SJSA1 (cell line): ENCODE data around the gene HSPG2. TPM values are rescaled to one million over a fixed set of nuclear protein-coding genes. Genes with fewer than 3 reads are reported as not detected.
"Not testable (repeated sequence)": the region's sequence is repeated elsewhere in the genome, so short reads cannot be mapped to it uniquely, and the experiment has no call there.

Experiments used
- DNase-seq, 2 experiments: peaks; one replicate each; pipeline ENCODE4 v3.0.0-alpha.2; 2015 to 2020; ENCODE audit warnings: low spot score in 2 of 2, low read depth in 1 of 2
- H3K27ac ChIP-seq: fragments of 250-450 bp; sonication (Bioruptor Pico); 2 replicates; pipeline ENCODE4 v1.5.1; 2020; ENCODE audit warnings: mild to moderate bottlenecking, moderate library complexity
- H3K27me3 ChIP-seq: fragments of 250-450 bp; sonication (Bioruptor Pico); replicated peaks from 2 replicates; pipeline ENCODE4 v1.5.1; 2020; ENCODE audit warnings: mild to moderate bottlenecking, moderate library complexity
- H3K36me3 ChIP-seq: fragments of 250-450 bp; sonication (Bioruptor Pico); 2 replicates; pipeline ENCODE4 v1.5.1; 2020; ENCODE audit warnings: mild to moderate bottlenecking
- H3K4me1 ChIP-seq: fragments of 250-450 bp; sonication (Bioruptor Pico); replicated peaks from 2 replicates; pipeline ENCODE4 v1.6.1; 2021; ENCODE audit warnings: mild to moderate bottlenecking
- H3K4me3 ChIP-seq: fragments of 250-450 bp; sonication (Bioruptor Pico); 2 replicates; pipeline ENCODE4 v1.5.1; 2020; ENCODE audit warnings: mild to moderate bottlenecking
- H3K9me3 ChIP-seq: fragments of 250-450 bp; sonication (Bioruptor Pico); replicated peaks from 2 replicates; pipeline ENCODE4 v1.5.1; 2020; ENCODE audit warnings: mild to moderate bottlenecking
- total RNA-seq: library from RNA; depleted of rRNA; stranded (reverse); fragments of >200 nt; shearing (Covaris generic); gene quantifications from 2 replicates; pipeline ENCODE4 v1.2.3, GENCODE V29; 2014

Gene HSPG2
- total RNA-seq, 1 experiment from 2014 or later: 62.3 TPM

DNA sequence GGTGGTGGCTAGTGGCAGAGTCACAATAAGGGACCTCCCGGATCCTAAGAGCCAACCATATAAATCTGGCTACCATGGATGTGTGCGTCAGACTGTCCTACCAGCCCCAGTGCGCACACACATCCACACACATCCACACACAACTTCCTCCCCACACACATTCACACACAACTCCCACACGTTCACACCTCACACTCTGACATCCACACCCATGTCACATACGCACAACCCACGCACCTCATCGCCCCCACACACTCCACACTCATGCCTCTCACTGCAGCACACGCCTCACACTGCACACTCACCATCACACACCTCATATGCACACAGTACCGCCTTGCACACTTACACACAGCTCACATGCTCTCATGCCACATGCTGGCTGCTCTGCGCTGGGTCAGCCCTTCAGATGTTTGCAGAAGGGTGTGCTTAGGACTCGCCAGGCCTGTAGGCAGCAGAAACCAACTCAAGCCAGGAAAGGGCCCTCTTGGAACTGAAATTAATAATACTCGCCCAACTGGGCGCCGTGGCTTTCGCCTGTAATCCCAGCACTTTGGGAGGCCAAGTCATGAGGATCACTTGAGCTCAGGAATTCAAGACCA is 122.0 kb downstream of the HSPG2 start:
- Histone ChIP-seq H3K36me3 (peaks cover 3% of the 10 kb centered on the region; the same call in 1 of the 2 replicates), H3K27me3 (no peaks in the 10 kb centered on the region), H3K27ac (no peak overlapping the region), H3K4me3 (no peak overlapping the region), H3K9me3 (no peaks in the 10 kb centered on the region), H3K4me1 (no peaks in the 10 kb centered on the region)
- DNase-seq: no peak

DNA sequence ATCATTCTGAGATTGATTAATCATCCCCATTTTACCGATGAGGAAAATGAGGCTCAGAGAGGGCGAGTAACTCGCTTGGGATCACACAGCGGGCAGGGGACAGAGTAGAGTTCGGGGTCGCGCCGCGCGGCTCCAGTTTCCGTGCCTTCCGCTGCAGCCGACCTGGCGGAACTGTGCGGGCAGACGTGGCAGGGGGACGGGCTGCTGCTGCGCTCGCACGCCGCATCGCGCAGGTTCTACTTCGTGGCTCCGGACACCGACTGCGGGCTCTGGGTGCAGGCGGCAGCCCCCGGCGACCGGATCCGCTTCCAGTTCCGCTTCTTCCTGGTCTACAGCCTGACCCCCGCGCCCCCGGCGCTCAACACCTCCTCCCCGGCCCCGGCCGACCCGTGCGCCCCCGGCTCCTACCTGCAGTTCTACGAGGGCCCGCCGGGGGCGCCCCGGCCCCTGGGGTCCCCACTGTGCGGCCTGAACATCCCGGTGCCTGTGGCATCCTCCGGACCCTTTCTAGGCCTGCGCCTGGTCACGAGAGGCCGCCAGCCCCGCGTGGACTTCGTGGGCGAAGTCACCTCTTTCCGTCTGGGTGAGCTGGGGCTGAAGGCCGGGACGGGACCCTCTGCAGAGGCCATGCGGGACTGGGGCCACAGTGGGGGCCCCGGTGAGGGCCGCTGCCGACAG is 122.7 kb downstream of the HSPG2 start:
- H3K4me3 ChIP-seq: no peak overlapping the region
- no peaks in the 10 kb centered on the region for H3K9me3 ChIP-seq
- no peak for DNase-seq
- H3K27me3 ChIP-seq: no peaks in the 10 kb centered on the region
- no peaks in the 10 kb centered on the region for H3K4me1 ChIP-seq
- no peak overlapping the region for H3K27ac ChIP-seq
- peaks cover 3% of the 10 kb centered on the region; the same call in 1 of the 2 replicates for H3K36me3 ChIP-seq

DNA sequence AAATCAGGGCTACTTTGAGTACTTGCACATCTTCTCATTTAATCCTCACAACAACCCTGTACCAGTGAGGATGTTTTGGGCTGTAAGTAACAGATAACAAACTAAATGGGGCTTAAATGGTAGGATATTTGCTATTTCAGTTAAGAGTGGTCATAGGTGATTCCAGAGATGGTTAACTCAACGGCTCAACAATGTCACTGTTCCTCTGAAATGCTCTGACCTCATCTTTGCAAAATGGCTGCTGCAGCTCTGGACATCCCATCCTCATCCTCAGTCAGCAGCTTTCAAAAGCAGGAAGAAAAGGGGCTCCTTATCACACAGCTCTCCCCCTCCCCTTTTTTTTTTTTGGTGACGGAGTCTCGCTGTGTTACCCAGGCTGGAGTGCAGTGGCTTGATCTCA is 123.6 kb downstream of the HSPG2 start:
- Histone ChIP-seq H3K27ac (no peak overlapping the region), H3K27me3 (no peaks in the 10 kb centered on the region)

DNA sequence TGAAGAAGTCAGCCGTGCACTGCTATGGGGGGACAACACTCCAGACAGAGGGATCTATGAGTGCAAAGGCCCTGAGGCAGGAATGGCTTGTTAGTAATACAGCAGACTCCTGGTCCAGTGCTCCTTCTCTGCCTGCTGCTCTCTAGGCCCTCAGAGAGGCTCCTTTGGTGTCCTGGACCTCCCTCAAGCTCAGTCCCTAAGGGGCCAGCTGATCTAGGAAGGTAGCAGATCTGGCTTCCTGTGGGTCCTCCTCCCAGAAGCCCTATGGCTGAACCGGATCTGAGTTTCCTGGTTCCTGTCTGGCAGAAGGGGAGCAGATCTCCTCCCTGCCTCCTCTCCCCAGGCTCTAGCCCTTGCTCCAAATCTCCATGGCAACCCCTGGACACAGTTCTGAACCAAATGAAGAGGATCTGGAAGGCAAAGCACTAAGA is 125.2 kb downstream of the HSPG2 start, which contains the start of gene LDLRAD2:
TSS of gene LDLRAD2 (plus strand) at position 391 of the 431 bp plus-strand sequence. CDS start 187 bp downstream, outside the sequence.
- H3K36me3 ChIP-seq: no peaks in the 10 kb centered on the region
- H3K4me3 ChIP-seq: no peak within 1 kb of the TSS
- no peaks in the 10 kb centered on the region for H3K27me3 ChIP-seq
- no peaks in the 10 kb centered on the region for H3K9me3 ChIP-seq
- H3K27ac ChIP-seq: no peak within 1 kb of the TSS
- H3K4me1 ChIP-seq: no peaks in the 10 kb centered on the region
- DNase-seq: no peak

More for the DNA sequence above, 123.6 kb downstream of the HSPG2 start:
- Histone ChIP-seq H3K4me3 (no peak overlapping the region), H3K9me3 (no peaks in the 10 kb centered on the region), H3K4me1 (no peaks in the 10 kb centered on the region), H3K36me3 (peaks cover 3% of the 10 kb centered on the region; the same call in 1 of the 2 replicates)
- DNase-seq: no peak

DNA sequence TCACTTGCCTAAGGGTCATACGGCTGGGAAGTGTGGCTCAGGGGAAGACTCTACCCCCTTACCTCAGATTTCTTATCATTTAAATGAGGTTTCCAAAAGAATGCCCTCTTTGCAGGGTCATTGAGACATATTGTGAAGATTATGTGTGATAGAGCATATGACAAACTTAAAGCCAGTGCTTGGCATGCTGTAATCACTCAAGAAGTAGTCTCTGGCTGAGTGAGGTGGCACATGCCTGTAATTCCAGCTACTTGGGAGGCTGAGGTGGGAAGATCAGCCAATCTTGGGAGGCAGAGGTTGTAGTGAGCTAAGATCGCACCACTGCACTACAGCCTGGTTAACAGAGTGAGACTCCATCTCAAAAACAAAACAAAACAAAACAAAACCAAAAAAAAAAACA is 132.6 kb downstream of the HSPG2 start:
- no peak overlapping the region for H3K27ac ChIP-seq
- H3K27me3 ChIP-seq: no peaks in the 10 kb centered on the region
- no peak for DNase-seq
- no peaks in the 10 kb centered on the region for H3K36me3 ChIP-seq
- H3K4me3 ChIP-seq: no peak overlapping the region
- no peaks in the 10 kb centered on the region for H3K9me3 ChIP-seq
- no peaks in the 10 kb centered on the region; the same call in 1 of the 2 replicates for H3K4me1 ChIP-seq

DNA sequence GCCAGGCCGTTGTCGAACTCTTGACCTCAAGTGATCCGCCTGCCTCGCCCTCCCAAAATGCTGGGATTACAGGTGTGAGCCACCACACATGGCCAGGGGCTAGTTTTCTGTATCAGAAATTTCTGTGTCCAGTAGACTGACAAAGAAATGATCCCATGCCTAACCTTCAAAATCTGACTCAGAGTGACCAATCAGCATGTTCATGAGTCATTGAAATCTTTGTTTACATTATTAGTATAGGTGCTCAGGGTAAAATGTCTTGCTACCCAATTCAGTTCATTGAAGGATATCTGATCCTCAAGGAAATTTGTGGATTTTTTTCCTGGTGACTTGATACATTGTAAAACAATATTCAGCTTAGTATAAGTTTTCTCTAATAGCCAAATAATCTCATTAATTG is 136.0 kb downstream of the HSPG2 start:
- H3K27ac ChIP-seq: no peak overlapping the region
- no peaks in the 10 kb centered on the region for H3K9me3 ChIP-seq
- no peak for DNase-seq

DNA sequence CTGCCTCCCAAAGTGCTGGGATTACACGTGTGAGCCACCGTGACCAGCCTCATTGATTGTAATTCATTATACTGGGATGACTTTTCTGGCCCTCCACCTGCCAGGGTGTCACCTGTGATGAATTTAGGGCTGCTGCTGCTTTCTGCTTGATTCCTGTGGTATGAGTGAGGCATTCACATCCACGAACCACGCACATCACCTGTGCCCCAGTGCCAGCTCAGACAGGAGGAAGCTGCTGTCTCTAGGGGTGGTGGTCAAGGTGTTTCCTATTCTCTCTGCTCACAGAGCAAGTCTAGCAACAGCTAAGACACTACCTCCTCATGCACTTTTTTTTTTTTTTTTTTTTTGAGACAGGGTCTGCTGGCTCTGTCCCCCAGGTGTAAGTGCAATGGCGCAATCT is 137.4 kb downstream of the HSPG2 start:
- Histone ChIP-seq H3K36me3 (no peaks in the 10 kb centered on the region), H3K9me3 (no peaks in the 10 kb centered on the region), H3K4me1 (no peaks in the 10 kb centered on the region; the same call in 1 of the 2 replicates), H3K27me3 (no peaks in the 10 kb centered on the region), H3K4me3 (no peak overlapping the region), H3K27ac (no peak overlapping the region)
- no peak for DNase-seq

More for the DNA sequence above, 136.0 kb downstream of the HSPG2 start:
- no peaks in the 10 kb centered on the region; the same call in 1 of the 2 replicates for H3K4me1 ChIP-seq
- no peak overlapping the region for H3K4me3 ChIP-seq
- H3K36me3 ChIP-seq: no peaks in the 10 kb centered on the region
- H3K27me3 ChIP-seq: no peaks in the 10 kb centered on the region

DNA sequence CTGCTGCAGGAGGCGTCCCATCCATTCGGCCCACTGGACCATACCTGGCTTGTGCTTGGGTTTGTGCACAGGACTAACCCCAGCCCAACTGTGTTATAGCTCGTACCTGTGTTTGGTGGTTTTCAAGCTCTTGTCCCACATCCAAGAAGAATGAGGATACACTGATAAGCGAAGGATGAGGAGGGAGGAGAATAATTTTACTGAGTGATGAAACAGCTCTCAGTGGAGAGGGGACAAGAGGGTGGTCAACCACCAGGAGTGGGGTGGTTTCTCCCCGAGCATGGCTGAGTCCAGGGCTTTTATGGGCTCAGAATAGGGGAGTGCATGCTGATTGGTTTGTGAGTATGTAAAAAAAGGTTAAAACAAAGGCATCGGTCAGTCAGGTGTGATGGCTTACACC is 142.0 kb downstream of the HSPG2 start:
- Histone ChIP-seq H3K9me3 (no peaks in the 10 kb centered on the region), H3K27me3 (no peaks in the 10 kb centered on the region), H3K36me3 (no peaks in the 10 kb centered on the region), H3K4me3 (no peak overlapping the region), H3K4me1 (no peaks in the 10 kb centered on the region; the same call in 1 of the 2 replicates), H3K27ac (no peak overlapping the region)
- no peak for DNase-seq

DNA sequence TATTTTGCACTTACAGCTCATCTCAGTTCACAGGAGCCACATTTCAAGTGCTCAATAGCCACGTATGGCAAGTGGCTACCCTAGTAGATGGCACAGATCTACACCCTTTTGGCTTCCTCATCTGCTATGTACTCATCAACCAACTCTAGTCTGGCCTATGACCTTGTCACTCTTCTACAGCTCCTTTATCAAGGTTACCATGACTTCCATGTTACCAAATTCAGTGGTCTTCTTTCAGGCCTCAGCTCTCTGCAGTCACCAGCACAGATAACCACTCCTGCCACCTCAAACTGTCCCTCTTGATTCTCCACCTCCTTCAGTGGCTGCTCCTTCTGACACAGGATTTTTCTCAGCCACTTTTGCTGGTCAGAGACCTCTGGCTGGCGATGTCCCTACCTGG is 142.5 kb downstream of the HSPG2 start:
- no peaks in the 10 kb centered on the region; the same call in 1 of the 2 replicates for H3K4me1 ChIP-seq
- DNase-seq: no peak
- no peaks in the 10 kb centered on the region for H3K36me3 ChIP-seq
- no peaks in the 10 kb centered on the region for H3K9me3 ChIP-seq
- no peak overlapping the region for H3K27ac ChIP-seq
- H3K4me3 ChIP-seq: no peak overlapping the region
- H3K27me3 ChIP-seq: no peaks in the 10 kb centered on the region

DNA sequence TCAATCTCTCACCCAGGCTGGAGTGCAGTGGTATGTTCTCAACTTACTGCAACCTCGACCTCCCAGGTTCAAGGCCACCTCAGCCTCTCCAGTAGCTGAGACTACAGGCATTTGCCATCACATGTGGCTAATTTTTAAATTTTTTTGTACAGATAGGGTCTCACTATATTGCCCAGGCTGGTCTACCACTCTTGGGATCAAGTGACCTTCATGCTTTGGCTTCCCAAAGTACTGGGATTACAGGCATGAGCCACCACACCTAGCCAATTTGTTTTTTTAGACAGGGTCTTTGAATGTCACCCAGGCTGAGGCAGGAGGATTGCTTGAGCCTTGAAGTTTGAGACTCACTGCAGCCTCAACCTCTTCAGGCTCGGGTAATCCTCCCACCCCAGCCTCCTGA is 144.0 kb downstream of the HSPG2 start:
- no peak for DNase-seq
- Histone ChIP-seq H3K27ac (no peak overlapping the region), H3K4me3 (no peak overlapping the region), H3K4me1 (no peaks in the 10 kb centered on the region; the same call in 1 of the 2 replicates), H3K27me3 (no peaks in the 10 kb centered on the region), H3K9me3 (no peaks in the 10 kb centered on the region), H3K36me3 (no peaks in the 10 kb centered on the region)

DNA sequence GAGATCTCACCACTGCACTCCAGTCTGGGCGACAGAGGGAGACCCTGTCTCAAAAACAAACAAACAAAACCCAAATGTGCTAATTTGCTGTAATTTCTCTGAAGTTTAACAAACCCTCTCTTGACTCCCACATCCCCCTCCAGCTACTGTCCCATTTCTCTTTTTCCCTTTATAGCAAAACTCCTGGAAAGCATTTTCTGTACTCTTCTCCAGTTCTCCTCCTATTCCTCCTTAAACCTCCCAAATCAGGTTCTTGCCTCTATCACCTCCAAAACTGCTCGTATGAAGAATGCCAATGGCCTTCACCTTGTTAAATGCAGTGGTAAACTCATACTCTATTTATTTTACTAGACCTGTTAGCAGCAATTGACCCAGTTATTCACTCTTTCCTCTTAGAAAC is 150.5 kb downstream of the HSPG2 start:
- Histone ChIP-seq H3K36me3 (peaks cover 9% of the 10 kb centered on the region), H3K4me1 (peaks cover 8% of the 10 kb centered on the region)

DNA sequence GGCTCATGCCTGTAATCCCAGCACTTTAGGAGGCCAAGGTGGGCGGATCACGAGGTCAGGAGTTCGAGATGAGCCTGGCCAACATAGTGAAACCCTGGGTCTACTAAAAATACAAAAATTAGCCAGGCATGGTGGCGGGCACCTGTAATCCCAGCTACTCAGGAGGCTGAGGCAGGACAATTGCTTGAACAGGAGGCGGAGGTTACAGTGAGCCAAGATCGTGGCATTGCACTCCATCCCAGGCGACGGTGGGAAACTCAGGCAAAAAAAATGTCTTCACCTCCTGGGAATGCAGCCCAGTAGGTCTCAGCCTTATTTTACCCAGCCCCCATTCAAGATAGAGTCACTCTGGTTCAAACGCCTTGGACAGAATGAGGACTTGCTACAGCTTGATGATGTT is 151.3 kb downstream of the HSPG2 start:
- not testable (repeated sequence) for H3K27me3 ChIP-seq, H3K36me3 ChIP-seq, H3K4me3 ChIP-seq, H3K27ac ChIP-seq, DNase-seq, H3K9me3 ChIP-seq, H3K4me1 ChIP-seq

More for the DNA sequence above, 150.5 kb downstream of the HSPG2 start:
- no peak overlapping the region for H3K27ac ChIP-seq
- H3K27me3 ChIP-seq: no peaks in the 10 kb centered on the region
- H3K9me3 ChIP-seq: no peaks in the 10 kb centered on the region
- no peak overlapping the region for H3K4me3 ChIP-seq
- DNase-seq: no peak

DNA sequence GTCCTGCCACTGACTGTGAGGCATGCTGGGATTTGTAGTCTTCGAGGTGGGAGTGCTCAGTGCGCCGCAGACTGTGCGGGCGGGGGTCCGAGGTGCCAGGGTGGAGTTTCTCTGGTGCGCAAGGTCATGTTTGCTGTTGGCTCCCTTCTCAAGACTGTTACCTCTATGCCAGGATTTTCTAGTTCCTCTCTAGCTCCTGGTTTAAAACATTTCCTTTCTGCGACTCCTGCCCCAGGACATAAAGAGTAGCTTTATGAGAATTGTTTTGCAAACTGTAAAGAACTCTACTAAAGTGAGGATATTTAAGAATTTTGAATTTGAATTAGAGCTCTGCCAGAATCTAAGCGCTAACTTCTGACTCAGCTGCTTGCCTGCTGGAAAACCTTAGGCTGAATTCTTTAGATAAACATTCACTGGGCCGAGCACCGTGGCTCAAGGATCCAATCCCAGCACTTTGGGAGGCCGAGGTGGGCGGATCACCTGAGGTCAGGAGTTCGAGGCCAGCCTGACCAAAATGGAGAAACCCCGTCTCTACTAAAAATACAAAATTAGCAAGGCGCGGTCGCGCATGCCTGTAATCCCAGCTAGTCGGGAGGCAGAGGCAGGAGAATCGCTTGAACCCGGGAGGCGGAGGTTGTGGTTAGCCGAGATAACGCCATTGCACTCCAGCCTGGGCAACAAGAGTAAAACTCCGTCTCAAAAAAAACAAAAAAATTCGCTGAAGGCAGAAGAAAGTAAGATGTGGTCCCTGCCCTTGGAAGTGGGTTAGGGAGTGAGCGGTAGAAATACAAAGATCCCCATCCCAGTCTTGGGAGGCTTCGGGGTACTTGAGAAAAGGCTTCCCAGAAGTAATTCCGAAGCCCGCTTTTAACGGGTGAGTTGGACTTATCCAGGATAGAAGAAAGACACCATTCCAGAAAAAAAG is 153.2 kb downstream of the HSPG2 start:
- Histone ChIP-seq H3K27ac (peak overlapping the region; percentile 100), H3K9me3 (no peaks in the 10 kb centered on the region), H3K36me3 (peaks cover 9% of the 10 kb centered on the region), H3K27me3 (no peaks in the 10 kb centered on the region), H3K4me3 (peak overlapping the region; percentile 90), H3K4me1 (peaks cover 8% of the 10 kb centered on the region)
- DNase-seq: no peak
